Colon (tissue), 2 donors: ENCODE data around the gene CALR3.
"Not testable (repeated sequence)": the region's sequence is repeated elsewhere in the genome, so short reads cannot be mapped to it uniquely, and the experiment has no call there.

ENCODE experiments used
- FAIRE-seq: peaks from 2 replicates; lab custom pipeline; 2012; peaks lifted over from hg19 to GRCh38; lab: Jason Lieb, UNC
- donor health status: control.
- donor health status: control.

Gene CALR3

DNA sequence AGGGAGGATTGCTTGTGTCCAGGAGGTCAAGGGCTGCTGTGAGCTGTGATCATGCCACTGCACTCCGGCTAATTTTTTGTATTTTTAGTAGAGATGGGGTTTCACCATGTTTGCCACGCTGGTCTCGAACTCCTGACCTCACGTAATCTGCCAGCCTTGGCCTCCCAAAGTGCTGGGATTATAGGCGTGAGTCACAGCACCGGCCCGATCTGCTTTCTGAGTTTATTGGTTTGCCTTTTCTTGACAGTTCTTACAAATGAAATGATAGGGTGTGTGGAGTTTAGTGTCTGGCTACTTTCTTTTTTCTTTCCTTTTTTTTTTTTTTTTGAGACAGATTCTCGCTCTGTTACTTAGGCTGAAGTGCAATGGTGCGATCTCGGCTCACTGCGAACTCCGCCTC, 1.1 kb upstream of the CALR3 start:
- no peak for FAIRE-seq

DNA sequence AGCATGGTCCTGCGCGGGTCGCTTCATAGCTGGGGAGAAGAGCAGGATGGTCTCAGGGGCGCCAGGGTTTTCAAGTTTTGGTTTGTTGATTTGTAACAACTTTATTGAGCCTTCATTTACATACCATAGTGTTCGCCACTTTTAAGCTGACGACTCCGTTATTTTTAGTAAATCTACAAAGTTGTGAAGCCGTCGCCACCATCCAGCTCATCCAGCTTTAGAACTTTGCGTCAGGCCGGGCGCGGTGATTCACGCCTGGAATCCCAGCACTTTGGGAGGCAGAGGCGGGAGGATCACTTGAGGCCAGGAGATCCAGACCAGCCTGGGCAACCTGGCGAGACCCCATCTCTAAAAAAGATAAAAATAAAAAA, 631 bp upstream of the CALR3 start:
- FAIRE-seq, result no peak

DNA sequence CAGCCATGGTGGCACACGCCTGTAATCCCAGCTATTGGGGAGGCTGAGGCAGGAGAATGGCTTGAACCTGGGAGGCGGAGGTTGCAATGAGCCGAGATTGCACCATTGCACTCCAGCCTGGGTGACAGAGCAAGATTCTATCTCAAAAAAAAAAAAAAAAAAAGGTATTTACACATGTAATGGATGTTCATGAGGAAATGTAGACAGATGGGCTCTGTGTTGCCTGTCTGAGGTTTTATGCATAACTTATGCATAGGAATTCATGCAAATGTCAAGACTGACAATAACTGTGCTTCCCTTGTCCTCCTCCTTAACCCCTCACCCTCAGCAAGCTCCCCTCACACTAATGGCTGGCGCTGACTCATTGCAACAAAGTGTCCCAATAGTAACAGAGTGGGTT, 9.5 kb downstream of the CALR3 start:
- not testable (repeated sequence) for FAIRE-seq

DNA sequence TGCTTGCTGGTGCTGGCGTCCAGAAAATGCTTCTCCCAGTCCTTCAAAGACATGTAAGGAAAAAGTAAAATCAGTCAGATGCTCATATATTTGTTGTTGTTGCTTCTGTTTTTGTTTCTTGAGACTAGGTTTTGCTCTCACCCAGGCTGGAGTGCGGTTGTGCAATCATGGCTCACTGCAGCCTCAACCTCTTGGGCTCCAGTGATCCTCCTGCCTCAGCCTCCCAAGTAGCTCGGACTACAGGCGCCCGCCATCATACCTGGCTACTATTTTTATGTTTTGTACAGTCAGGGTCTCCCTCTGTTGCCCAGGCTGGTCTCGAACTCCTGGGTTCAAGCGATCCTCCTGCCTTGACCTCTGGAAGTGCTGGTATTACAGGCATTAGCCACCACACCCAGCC, 13.2 kb downstream of the CALR3 start:
- no peak for FAIRE-seq

DNA sequence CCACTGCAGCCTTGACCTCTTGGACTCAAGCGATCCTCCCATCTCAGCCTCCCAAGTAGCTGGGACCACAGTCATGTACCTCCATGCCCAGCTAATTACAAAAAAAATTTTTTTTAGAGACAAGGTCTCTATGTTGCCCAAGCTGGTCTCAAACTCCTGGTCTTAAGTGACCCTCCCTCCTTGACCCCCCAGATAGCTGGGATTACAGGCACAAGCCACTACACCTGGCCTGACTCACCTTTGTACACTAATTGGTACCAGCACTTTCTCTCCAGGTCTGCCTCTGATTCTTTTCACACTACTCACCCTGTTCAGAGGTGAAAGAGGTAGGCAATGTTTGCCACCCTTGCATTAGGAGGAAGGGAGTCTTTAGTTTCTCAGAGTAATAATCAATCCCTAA, 18.7 kb downstream of the CALR3 start:
- FAIRE-seq, result no peak

DNA sequence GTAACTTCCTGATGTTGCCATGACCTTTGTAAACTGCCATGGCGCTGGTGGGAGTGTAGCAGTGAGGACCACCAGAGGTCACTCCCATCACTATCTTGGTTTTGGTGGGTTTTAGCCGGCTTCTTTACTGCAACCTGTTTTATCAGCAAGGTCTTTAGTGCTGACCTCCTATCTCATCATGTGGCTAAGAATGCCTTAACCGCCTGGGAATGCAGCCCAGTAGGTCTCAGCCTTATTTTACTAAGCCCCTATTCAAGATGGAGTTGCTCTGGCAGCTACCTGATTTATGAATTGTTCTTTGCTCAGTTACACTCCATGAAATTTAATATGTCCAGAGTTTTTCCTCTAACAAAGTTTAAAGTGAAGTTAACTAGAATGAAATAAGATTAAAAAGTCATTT, 19.6 kb downstream of the CALR3 start:
- FAIRE-seq, result no peak

DNA sequence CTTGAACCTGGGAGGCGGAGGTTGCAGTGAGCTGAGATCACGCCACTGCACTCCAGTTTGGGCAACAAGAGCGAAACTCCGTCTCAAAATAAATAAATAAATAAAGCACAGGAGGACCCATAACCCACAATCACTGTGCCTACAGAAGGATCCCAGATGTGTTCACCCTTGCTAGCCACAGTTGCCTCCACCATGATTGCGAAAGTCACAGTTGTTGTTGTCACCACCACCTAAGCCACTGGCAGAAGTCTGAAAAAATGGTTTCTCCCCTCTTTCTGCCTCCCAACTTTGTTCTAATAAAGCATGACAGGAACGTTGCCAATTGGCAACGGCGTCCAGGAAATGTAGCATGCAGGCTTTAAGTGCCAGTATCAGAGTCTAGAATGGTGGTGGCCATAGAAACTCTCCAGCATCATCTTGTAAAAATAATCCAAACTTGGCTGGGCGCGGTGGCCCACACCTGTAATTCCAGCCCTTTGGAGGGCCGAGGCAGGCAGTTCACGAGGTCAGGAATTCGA, 22.0 kb downstream of the CALR3 start:
- no peak for FAIRE-seq

DNA sequence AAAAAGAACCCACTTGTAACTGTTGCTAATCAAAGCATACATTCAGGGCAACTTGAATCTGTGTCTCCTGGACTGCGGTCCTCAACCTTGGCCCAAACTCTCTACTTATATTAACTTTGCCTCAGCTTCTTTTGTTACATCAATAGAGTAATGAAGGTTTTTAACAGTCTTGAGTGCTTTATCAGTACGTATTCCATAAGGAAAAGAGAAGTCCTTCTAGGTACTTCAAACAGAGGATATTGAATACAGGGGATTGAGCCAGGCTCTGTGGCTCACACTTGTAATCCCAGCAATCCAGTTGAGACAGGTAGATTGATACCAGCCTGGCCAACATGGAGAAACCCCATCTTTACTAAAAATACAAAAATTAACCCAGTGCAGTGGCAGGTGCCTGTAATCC, 23.0 kb downstream of the CALR3 start:
- FAIRE-seq, result no peak

DNA sequence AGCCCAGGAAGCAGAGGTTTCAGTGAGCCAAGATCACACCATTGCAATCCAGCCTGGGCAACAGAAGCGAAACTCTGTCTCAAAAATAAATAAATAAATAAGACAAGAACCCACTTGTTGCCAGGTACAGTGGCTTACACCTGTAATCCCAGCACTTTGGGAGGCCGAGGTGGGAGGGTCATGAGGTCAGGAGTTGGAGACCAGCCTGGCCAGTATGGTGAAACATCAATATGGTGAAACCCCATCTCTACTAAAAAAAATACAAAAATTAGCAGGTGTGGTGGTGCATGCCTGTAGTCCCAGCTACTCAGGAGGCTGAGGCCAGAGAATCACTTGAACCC, 23.4 kb downstream of the CALR3 start:
- FAIRE-seq, result not testable (repeated sequence)

DNA sequence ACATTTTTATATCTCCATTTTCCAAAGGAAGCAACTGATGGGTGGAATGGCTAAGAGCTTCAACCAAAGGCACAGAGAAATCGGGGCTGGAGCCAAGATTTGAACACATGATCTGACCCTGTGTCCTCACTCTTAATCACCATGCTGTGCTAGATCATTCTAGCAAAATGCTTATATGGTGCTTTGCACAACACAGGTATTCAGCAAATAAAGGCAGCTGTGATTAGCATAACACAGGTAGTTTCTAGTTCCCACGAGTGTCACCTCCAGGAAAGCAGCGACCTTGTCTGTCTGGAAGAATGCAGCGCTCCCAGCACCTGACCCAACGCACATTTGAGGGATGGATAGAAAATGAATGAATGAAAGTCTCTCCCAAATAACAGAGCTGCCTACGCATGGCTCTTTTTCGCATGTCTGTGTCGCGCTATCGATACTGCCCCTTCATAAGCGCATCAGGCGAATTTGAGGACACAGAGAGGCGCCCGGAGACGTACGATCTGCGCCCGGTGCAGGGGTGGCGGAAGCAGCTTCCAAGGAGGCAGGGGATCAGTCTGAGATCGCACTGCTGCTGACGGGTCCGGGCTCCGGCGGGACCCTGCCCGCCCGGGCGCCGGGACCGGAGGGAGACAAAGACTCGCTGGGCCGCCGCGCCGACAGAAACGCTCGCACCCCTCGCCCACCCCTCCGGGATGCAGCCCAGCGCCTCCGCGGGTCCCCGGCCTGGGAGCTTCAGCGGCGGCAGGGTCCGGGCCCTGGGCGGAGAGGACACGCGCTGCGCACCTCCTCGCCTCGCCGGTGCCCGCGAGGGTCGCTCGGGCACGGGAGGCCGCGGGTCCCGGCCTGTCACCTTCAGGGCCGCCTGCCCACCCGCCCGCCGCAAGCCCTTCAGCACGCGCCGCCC, 24.8 kb downstream of the CALR3 start:
- FAIRE-seq, result no peak

DNA sequence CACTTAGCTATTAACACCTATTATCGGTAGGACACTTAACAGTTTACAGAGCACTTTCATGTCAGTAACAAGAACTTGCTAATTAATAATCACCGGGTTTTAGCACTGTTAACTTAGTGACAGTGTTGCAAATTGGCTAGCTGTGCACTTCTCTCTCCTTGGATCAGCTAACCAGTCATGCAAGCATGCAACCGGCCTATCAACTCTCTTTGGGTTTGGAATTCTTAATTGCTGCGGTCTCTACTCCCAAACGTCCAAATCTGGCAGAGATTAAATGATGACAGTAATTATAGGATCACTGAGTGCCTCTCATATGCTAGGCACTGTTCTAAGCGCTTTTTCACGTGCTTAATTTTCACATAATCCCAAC, 25.4 kb downstream of the CALR3 start:
- no peak for FAIRE-seq

DNA sequence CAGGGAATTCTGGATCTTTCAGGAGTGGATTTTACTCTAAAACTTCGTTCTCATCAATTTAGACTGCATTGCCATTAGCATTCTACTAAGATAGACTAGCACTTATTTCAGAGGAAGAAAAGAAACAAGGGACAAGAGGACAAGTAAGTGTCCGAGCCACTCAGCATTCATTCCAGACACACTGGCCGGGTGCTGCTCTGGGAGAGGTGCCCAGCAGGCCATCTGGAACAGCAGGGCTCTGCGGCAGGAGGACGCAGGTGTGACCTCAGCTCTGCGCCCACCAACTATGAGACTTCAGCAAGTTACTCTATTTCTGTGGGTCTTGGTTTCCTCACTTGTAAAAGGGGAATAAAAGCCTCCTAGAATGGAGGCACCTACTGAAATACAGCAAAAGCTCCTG, 28.4 kb downstream of the CALR3 start:
- no peak for FAIRE-seq

DNA sequence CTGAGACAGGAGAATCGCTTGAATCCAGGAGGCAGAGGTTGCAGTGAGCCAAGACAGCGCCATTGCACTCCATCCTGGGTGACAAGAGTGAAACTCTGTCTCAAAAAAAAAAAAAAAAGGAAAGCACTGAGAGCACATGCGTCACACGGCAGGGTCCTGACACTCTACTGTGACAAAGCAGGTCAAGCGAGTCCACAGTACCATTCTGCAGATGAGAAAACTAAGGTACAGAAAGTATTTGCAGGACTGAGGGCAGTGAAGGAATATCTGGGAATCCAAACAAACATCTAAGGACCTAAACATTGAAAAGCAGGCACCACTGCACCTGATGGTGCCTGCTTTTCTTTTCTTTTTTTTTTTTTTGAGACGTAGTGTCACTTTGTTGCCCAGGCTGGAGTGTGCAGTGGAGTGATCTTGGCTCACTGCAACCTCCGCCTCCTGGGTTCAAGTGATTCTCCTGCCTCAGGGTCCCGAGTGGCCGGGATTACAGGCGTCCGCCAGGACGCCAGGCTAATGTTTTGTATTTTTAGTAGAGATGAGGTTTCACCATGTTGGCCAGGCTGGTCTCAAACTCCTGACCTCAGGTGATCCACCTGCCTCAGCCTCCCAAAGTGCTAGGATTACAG, 29.1 kb downstream of the CALR3 start:
- not testable (repeated sequence) for FAIRE-seq

DNA sequence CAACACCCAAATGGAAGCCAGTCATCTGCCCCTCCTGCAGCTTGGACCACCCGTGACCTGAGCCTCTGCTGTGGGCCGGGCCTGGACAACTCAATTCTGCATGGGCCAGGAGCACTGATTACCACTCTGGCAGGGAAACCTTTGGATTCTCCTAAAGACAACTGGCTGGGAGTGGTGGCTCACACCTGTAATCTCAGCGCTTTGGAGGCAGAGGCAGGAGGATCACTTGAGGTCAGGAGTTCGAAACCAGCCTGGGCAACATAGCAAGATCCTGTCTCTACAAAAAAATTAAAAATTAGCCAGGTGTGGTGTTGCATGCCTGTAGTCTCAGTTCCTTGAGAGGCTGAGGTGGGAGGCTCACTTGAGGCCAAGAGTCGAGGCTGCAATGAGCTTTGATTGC, 30.7 kb downstream of the CALR3 start:
- no peak for FAIRE-seq

DNA sequence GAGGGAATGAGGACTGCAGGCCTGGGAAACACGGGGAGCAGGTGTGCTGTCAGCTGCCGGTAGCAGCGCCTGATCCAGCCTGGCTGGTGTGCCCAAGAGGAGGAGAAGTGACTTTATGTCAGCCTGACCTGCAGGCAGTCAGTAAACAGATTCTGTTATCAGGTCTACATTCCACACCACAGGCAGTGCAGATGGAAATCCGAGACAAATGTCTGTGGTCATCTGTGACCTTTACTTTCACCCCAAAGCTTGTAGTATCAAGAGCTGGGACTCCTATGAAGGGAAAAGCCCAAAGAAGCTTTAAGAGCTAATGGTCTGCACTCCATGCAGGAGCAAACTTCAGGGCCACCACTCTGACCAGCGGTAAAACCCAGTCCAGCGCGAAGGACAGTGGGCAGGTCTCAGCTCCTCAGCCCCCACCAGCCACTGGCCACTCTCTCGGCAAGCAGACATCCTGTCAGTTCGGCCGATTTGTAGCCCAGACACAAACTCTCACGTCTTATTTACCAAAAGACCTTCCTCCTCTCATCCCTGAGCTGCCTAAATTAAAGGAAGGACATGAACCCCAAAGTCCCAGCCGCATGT, 31.9 kb downstream of the CALR3 start:
- FAIRE-seq, result no peak

DNA sequence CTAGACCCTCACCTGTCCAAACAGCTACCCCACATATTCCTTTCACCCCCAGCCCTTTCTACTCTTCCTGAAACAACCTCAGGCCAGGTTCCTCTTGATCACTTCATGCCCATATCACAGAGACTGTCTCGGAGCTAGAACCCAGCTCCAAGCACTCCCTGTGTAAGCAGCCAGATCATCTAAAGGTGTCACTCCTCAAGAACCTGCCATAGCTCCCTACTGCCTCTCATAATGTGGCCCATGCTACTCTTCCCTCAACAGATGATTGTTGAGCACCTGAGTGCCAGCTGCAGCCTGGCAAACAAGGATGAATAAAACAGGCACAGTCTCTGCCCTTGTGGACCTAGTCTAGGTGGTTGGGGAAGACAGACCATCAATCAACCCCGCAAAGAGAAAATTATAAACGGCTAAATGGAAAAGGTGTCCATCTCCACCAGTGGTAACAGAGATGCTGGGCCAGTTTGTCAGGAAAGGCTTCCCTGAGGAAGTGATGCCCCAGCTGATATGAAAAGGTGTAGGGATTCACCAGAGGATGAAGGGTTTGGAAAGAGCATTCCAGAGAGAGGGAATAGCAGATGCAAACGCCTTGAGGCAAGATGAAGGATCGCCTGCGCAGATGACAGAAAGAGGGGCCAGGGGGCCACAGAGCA, 32.5 kb downstream of the CALR3 start:
- FAIRE-seq, result no peak

DNA sequence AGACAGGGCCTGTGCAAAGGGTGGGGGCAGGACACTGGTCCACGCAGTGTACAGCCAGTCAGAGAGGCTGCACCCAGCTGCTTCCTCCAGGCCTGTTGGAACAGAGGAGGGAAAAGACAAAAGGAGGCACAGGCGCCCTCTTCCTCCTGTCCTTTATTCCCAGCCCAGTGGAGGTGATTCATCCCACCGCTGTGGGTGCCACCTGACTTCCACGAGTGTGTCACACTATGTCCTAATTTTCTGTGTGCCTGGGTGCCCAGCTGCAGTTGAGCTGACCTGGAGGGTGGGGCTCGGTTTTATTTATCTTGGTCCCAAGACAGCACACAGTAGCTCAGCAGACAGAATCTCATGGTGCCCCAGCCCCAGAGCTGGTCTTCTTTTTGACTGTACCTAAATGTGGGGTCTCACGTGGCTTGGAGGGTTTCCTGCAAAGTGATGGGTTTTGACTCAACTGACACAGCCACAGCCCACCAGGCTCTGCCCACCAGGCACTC, 33.2 kb downstream of the CALR3 start:
- FAIRE-seq, result no peak

DNA sequence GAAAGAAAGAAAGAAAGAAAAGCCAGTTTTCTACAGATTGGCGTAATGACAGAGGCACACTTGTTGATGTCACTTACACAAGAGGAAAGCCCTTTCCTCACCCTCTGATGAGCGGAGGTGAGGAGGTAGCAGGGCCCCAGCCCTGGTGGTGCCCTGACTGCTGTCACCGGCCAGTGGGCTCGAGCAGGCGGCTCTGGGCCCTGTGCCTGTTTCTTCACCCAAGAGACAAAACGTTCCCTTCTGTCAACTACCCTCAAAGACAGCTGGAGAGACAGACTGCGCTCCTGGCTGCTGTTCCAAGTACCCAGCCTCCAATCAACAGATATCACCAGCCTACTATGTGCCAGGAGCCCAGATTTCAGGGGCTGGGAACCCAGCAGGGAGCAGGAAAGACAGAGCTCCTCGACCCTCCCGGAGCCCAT, 34.3 kb downstream of the CALR3 start:
- FAIRE-seq, result no peak

DNA sequence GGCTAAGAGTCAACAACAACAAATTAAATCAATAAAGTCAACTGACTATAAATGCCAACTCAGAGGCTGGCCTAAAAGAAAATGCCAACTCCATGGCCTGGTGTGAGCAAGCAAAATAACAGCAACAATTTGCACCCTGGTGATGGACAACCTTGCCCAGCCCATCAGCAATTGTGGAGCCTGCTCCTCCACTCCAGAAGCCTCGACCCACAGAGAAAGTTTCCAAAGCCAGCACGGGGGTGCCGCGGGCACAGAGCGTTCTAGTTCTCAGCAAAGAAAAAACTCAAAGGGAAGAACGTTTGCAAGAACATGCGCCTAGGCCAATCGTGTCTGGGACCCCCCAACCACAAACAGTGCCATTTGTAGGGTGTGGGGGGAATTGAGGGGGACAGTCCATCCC, 35.5 kb downstream of the CALR3 start:
- FAIRE-seq, result no peak

DNA sequence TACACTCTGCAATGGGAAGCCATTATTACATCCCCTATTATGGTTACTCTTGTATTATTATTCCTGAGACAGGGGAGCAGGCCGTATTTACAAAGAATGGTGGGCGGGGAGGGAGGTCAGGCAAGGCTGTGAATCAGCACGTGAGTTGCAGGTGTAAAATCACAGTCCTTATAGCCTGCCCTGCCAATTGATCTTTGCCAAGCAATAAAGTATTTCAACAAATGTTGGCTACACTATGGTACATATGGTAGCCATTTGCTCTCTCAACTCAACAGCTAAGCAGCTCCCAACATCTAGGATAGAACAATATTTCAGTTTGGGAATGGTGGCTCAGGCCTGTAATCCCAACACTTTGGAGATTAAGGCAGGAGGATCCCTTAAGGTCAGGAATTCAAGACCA, 36.3 kb downstream of the CALR3 start:
- no peak for FAIRE-seq

DNA sequence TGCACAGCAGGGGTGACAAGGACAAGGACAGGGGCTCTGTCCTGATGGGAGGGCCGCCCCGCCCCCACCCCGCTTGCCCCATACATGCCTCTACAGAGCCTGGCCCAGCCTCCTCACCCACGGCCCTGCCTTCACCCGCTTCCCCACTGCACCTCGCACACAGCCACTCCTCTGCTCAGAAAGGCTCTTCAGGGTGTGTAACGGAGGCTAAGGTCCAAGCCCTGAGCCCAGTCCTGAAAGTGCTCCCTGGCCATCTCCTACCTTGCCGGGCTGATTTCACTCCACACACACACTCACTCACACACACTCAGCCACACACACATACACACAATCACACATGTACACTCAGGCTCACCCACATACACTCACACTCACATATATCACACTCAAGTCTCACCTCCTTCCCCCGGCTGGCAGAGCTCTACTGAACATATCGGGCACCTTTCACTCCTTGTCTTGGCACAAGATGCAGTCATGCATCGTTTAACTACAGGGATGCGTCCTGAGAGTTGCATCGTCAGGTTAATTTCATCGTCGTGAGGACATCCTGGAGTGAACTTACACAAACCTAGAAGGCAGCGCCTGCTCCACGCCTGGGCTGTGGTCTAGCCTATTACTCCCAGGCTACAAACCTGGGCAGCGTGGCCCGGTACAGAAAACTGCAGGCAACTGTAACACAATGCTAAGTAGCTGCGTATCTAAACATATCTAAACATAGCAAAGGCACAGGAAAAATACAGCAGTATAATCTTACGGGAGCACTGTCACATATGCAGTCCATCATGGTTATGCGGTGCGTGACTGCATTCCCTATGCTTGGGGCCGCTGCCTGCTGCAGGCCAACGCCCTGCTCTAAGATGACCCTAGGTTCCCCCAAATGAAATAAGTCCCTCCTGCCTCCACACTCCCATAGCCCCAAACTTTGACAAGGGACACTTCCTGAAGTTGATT, 37.3 kb downstream of the CALR3 start:
- FAIRE-seq, result no peak

DNA sequence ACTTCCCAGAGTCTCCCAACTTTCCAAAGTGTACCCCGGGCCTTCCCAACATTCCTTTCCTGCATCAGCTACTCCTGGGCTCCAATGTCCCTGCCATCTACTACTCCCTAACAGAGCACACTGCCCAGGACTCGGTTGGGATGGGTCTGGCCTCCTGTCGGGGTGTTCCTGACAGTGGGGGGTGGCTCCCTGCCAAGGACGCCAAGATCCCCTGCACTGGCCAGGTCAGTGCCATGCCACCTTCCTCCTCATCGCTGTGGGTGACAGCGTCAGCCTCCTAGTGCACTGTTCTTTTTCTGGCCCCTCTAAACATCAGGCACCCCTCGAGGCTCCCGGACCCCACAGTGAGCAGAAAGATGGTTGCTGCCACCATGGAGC, 38.0 kb downstream of the CALR3 start:
- FAIRE-seq, result no peak
